GM06990 (cell line): Measurements from ENCODE around the gene FGD3.

ENCODE experiments used
- DNase-seq: peaks from one replicate; pipeline ENCODE4 v3.0.0-alpha.2; 2011; ENCODE audit not compliant: insufficient read length; ENCODE audit errors: extremely low read depth
- H3K27me3 ChIP-seq: replicated peaks from 2 replicates; pipeline ENCODE4 v1.6.0; 2011; ENCODE audit warnings: low read length; ENCODE audit not compliant: control insufficient read depth, insufficient read depth
- H3K36me3 ChIP-seq: 2 replicates; pipeline ENCODE4 v1.5.1; 2011; ENCODE audit warnings: low read length; ENCODE audit not compliant: control insufficient read depth, insufficient read depth
- H3K4me3 ChIP-seq: replicated peaks from 2 replicates; pipeline ENCODE4 v1.5.1; 2011; ENCODE audit warnings: low read depth, mild to moderate bottlenecking, control low read depth, low read length
- TF ChIP-seq, protein P1 (sequence below): IDR thresholded peaks from 2 replicates; pipeline ENCODE4 v1.5.1; 2011; ENCODE audit warnings: low read length, control low read depth, mild to moderate bottlenecking, inconsistent platforms; ENCODE audit not compliant: insufficient read depth, poor library complexity, severe bottlenecking

The FGD3 gene

GRCh38 chr9:93080406-93080805 lies 133.1 kb downstream of the FGD3 start:
- TF ChIP-seq, protein P1, sequence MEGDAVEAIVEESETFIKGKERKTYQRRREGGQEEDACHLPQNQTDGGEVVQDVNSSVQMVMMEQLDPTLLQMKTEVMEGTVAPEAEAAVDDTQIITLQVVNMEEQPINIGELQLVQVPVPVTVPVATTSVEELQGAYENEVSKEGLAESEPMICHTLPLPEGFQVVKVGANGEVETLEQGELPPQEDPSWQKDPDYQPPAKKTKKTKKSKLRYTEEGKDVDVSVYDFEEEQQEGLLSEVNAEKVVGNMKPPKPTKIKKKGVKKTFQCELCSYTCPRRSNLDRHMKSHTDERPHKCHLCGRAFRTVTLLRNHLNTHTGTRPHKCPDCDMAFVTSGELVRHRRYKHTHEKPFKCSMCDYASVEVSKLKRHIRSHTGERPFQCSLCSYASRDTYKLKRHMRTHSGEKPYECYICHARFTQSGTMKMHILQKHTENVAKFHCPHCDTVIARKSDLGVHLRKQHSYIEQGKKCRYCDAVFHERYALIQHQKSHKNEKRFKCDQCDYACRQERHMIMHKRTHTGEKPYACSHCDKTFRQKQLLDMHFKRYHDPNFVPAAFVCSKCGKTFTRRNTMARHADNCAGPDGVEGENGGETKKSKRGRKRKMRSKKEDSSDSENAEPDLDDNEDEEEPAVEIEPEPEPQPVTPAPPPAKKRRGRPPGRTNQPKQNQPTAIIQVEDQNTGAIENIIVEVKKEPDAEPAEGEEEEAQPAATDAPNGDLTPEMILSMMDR: no peak
- H3K36me3 ChIP-seq: peaks cover 12% of the 10 kb centered on the region

DNA sequence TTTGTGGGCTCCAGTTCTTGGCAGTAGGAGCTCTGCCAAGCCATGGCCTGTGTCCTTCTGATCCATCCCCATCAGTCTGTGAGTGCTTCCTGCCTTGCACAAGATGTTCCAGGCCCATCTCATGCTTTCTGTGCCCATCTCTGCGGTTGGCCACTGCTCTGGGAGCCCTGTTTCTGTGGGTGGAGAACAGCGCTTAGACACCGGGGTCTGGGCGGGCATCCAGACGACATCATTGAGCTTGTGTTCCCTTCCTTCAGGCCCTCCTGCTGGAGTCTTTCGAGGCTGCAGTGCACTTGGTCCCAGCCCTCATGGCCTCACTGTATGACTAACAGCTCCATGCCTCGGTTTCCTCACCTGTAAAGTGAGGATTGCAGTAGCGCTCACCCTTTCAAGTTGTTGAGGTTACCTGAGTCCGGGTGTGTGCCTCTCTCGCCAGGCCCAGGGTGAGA lies 133.8 kb downstream of the FGD3 start:
- DNase-seq: no peak
- no peaks in the 10 kb centered on the region for H3K27me3 ChIP-seq
- H3K4me3 ChIP-seq: no peak overlapping the region
- peaks cover 15% of the 10 kb centered on the region for H3K36me3 ChIP-seq
- TF ChIP-seq, protein P1: no peak

More at GRCh38 chr9:93080406-93080805, 133.1 kb downstream of the FGD3 start:
- no peak for DNase-seq
- H3K27me3 ChIP-seq: no peaks in the 10 kb centered on the region
- no peak overlapping the region for H3K4me3 ChIP-seq

- DNase-seq: no peak
Observed at GRCh38 chr9:93081931-93082330, 134.6 kb downstream of the FGD3 start.

GRCh38 chr9:93082841-93083411 lies 135.6 kb downstream of the FGD3 start:
- H3K27me3 ChIP-seq: no peaks in the 10 kb centered on the region
- H3K4me3 ChIP-seq: no peak overlapping the region
- TF ChIP-seq, protein P1: no peak
- DNase-seq: no peak
- peaks cover 17% of the 10 kb centered on the region for H3K36me3 ChIP-seq

More at GRCh38 chr9:93081931-93082330, 134.6 kb downstream of the FGD3 start:
- H3K36me3 ChIP-seq: peaks cover 17% of the 10 kb centered on the region
- TF ChIP-seq, protein P1: no peak
- no peaks in the 10 kb centered on the region for H3K27me3 ChIP-seq
- H3K4me3 ChIP-seq: no peak overlapping the region

DNA sequence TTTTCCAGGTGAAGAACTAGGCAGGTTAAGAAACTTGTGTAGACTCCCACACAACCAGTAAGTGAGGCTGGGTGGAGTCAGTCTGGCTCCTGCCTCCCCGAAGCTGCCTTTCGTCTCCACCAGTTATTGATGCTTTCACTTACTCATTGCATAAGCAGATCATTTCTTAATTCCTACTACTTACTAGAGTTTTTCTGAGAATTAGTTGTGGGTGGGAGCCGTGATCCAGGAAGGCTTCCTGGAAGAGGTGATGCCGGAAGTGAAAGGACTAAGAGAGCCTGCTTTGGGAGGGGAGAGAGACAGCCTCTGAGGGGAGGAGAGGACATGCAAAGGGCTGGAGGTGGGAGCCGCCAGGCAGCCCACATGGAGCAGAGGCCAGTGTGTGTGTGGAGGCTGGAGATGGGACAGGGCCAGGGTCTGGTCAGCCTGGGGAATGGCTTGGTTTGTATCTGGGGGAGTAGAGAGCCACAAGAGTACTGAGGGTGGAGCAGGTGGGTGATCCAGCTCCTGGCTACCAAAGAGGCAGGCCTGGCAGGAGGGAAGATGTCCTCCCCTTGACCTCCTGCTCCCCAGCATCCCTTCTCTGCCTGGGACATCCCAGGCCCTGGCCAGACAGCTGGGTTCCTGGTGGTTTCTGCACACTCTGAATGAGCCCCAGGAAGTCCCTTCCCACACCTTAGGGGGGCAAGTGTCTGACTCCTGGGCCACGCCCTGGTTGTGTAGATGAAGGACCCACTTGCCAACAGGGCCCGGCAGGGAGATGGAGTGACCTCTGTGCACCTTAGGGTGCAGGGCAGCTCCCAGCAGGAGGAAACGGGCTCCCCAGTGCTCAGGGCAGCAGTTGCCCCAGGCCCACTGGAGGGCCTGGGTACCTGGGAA lies 136.5 kb downstream of the FGD3 start:
- TF ChIP-seq, protein P1: no peak
- no peak for DNase-seq
- Histone ChIP-seq H3K4me3 (no peak overlapping the region), H3K27me3 (no peaks in the 10 kb centered on the region), H3K36me3 (peaks cover 17% of the 10 kb centered on the region)
